CD4-positive, alpha-beta T cell treated with Interleukin-17A for 4 hours (primary cell): Measurements from ENCODE around the gene PRTFDC1.
A peak's percentile ranks its signal among the peaks of the same experiment; 100 is the strongest.

Source experiments
- DNase-seq: peaks from one replicate; pipeline ENCODE4 v3.0.0-alpha.2; 2020; ENCODE audit warnings: mixed read lengths

PRTFDC1 gene

DNA sequence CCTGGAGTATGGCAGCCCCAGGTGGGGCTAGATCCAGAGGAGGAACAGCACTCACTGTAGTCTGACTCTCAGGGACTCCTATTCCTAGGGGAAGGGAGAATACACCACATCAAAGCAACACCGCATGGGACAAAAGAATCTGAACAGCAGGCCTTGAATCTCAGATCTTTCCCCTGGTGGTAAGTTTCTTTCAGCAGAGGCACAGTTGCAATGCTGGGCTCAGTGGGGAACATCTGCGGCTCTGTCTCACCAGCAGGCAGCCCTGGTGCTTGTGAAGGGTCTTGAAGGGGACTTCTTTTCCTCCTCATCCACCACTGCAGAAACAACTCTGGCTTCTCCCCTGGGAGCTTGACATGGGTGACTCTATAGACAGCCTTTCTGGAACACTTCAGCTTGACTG lies 117.5 kb downstream of the PRTFDC1 start:
- DNase-seq: no peak

DNA sequence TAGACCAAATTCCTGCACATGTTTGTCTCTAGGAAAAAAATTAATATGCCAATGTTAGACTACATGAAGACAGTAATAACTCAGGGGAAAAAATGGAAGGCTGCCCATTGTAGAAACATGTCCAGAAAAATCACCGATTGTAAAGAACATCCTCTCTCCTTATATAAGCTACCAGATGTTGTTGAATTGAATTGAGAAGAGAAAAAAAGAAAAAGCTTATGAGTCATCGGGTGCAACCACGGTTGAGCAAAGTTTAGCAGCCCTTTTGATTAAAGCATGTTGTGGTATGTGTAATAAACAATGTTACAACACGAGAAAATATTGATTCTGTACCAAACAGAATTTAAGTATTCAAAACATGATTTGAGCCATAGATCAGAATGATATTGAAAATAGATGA lies 126.4 kb downstream of the PRTFDC1 start:
- DNase-seq: peak; percentile 33

GRCh38 chr10:24825551-24825950 lies 126.9 kb downstream of the PRTFDC1 start:
- no peak for DNase-seq

GRCh38 chr10:24824536-24824935 lies 127.9 kb downstream of the PRTFDC1 start:
- no peak for DNase-seq

GRCh38 chr10:24824124-24824523 lies 128.3 kb downstream of the PRTFDC1 start:
- DNase-seq: no peak

GRCh38 chr10:24822590-24822989 lies 129.8 kb downstream of the PRTFDC1 start:
- DNase-seq: peak; percentile 15

DNA sequence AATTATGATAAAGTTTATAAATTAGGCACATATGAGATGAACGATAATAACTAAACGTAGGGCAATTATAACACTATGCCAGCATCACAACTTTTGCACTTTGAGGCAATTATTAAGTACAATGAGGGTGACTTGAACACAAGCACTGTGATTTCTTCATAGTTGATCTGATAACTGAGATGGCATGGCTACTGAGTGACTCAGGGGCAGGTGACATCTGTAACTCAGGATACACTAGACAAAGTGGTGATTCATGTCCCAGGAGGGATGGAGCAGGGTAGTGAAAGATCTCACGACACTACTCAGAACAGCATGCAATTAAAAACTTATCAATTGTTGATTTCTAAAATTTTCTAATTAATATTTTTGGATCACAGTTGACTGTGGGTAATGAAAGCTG lies 130.4 kb downstream of the PRTFDC1 start:
- DNase-seq: peak; percentile 33

DNA sequence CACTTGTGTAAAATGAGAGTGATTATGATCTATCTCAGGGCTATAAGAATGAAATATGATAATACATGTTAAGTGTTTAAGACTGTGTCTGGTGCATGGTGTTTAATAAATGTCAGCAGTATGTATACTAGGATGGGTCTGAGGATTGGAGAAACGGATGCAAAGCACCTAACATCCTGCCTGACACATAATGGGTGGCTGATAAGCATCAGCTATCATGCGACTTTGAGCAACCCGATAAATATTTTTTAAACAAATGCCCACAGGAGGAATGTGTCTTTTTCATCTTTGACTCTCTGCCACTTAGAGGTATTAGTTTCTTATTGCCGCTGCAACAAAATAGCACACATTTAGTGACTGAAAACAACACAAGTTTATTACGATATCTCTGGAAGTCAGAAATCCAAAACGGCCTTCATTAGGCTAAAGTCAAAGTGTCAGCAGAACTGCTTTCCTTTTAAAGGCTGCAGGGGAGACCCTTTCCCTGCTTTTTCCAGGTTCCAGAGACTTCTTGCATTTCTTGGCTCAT lies 135.5 kb downstream of the PRTFDC1 start:
- DNase-seq: no peak

DNA sequence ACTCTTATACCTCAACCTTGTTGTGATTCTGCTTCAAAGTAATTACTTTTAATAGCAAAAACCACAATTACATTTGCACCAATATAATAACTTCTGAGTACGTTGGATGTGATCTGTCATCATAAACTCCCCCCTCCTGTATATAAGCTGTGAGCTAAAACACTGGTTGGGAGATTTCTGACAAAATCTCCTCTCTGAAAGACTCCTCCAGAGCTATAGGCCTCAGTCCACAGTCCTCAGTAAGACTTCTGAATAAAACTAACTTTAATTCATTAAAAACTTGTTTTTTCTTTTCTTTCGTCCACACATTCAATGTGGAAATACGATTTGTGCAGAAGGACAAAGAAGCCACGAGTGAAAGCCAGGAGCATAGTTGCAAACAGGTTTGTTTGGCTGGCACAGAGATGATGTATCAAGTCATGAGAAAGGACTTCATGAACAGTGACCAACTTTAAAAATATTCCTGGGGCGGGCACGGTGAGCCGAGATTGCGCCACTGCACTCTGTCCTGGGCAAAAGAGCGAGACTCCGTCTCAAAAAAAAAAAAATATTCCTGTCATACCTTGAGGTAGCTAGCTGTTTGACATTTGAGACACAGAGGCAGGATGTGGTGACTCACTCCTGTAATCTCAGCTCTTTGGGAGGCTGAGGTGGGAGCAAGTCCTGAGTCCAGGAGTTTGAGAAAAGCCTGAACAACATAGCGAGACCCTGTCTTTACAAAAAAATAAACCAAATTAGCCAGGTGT lies 137.7 kb downstream of the PRTFDC1 start:
- peak; percentile 25 for DNase-seq

DNA sequence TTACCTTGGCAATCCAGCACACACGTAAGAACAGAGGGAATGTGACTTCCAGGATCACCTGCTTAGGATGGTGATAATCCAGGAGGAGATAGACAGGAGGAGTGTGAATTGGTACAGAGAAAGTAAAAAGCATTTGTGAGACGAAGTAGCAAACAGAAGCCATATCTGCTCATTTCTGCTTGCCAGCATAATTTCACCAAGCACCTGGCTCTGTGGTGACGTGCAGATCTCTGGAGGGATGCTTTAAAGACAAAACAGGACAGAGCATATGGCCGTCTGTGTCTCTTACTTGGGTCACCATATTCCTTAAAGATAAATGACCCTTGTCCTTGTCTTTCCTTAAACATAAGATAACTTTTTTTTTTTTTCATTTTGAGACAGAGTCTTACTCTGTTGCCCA lies 138.6 kb downstream of the PRTFDC1 start:
- no peak for DNase-seq

- DNase-seq: no peak
These were observed 146.1 kb downstream of the PRTFDC1 start for GRCh38 chr10:24806262-24806661.

- no peak for DNase-seq
These were observed 147.4 kb downstream of the PRTFDC1 start for GRCh38 chr10:24804956-24805355.

DNA sequence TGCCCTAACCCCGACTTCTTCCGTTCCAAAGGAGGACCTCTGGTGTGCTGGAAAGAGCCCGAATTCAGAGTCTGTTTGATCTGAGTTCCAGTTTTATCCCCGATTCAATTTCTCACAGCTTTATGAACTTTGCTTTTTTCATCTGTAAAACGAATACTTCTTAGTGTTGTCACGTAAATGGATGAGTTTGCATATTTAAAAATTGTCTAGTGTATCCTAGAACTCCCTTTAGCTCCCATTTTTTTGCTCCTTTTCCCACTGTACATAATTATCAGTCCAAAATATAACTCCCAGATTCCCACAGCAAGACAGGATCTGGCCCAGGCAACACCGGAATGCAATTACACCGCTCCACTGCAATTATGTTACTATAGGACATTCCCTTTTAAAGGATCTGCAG lies 148.0 kb downstream of the PRTFDC1 start:
- DNase-seq: no peak

GRCh38 chr10:24802378-24802777 lies 150.0 kb downstream of the PRTFDC1 start:
- no peak for DNase-seq

DNA sequence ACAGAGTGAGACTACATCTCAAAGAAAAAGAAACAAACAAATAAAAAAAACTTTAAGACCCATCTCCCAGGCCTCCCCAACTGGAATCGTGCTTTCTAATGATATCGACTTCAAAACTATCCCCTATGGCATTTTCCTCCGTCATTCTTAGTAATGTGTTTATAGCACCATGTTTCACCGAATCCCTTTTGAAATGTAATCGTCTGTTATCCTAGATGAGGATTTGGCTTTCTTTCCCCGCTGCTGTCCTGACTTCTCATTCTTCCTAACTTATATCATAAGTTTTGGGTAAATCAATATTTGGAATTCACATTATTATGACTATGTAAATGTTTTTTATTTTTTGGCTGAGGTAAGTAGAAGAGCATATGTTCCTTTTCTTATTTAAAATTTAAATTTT lies 151.5 kb downstream of the PRTFDC1 start:
- DNase-seq: no peak
